NCI-H1417 treated with DMSO at 0.1 percent for 48 hours (cell line): ENCODE data around the gene TUBGCP3.

ENCODE experiments used
- DNase-seq: peaks from one replicate; lab custom pipeline; 2025; lab: John Stamatoyannopoulos, UW

The TUBGCP3 gene

DNA sequence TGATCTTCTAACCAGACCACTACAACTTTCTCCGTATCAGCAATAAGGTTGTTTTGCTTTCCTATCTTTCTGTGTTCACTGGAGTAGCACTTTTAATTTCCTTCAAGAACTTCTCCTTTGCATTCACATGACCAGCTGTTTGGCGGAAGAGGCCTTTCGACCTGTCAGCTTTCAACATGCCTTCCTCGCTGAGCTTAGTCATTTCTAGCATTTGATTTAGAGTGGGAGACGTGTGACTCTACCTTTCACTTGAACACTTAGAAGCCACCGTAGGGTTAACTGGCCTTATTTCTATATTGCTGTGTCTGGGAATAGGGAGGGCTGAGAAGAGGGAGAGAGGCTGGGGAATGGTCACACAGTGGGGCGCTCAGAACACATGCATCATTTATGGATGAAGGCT is 104.7 kb downstream of the TUBGCP3 start:
- DNase-seq = no peak

DNA sequence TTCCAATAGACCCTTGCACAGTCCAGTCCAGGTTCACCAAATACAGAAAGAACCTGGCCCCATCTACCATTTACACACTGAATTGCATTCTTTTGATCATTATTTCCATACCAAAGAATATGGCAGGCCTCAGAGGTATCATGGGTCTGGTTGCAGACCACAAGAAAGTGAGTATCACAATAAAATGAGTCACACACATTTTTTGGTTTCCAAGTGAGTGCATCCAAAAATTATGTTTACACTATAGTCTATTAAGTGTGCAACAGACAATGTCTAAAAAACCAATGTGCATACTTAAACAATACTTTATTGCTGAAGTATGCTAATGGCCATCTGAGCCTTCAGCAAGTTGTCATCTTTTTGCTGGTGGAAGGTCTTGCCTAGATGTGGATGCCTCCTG is 106.5 kb downstream of the TUBGCP3 start:
- DNase-seq = no peak

DNA sequence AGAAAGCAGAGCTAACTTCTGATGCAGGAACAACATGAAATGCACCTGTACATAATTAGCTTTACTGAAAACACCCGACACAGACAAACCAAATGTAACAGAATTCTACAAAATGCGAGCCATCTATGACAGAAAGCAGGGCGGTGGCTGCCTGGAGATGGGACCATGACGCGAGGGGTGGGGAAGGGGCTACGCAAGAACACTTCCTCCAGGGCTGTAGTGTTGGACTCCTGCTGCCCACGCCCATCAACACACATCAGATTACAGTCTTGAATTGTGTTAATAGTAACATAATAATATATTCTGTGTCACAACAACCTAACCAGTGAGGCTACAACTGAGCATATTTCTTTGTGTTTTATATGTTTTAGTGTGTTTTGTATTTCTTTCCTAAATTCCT is 108.6 kb downstream of the TUBGCP3 start:
- DNase-seq = no peak

DNA sequence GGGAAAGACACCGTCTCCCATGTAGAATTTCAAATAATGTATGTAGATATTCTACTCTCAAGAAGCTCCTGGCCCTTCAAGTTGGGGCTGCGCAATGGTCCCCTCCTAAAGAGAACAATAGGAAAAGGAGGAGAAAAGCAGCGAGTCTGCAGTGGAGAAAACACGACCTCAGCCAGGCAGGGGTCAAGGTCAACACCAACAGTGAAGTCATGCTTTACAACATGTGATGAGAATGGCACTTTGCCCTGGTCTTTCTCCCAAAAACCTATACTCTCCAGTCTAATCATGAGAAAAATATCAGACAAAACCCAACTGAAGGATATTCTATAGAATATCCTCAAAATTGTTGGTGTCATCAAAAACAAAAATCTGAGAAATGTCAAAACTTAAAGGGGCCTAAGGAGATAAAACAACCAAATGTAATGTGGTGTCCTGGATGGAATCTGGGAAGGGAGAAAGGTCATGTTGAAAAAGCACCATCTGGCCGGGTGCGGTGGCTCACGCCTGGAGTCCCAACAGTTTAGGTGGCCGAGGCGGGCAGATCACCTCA is 110.8 kb downstream of the TUBGCP3 start:
- no peak for DNase-seq

DNA sequence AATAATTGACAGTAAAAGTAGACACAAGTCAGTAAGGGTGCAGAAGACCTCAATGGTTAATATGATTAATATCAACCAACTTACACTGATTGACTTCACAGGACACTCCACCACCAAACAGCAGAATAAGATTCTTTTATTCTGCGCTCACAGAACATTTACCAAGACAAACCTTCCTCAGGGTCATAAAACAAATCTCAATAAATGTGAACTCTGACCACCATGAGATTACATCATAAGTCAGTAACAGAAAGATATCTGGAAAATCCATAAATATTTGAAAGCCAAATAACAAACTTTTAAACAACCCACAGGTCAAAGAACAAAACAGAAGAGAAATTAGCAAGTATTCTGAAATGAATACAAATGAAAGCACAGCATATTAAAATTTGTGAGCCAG is 112.1 kb downstream of the TUBGCP3 start:
- DNase-seq = no peak

DNA sequence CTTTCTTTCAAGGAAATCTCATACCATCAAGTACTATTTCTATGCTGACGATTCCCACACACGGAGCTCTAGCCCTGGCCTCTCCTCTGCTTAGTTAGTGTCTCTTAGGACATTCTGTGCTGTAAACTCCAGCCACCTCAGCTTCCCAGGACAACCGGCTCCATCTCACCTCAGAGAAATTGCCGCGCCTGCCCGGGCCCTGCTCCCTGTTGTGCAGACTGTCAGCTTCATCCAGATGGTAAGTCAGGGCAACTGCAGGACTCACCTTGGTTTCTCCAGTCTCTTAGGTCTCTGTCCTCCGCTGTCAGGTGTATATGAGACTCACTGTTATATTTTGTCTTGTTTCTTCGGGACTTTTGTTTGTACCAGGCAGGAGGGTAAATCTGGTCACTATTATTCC is 113.1 kb downstream of the TUBGCP3 start:
- no peak for DNase-seq

DNA sequence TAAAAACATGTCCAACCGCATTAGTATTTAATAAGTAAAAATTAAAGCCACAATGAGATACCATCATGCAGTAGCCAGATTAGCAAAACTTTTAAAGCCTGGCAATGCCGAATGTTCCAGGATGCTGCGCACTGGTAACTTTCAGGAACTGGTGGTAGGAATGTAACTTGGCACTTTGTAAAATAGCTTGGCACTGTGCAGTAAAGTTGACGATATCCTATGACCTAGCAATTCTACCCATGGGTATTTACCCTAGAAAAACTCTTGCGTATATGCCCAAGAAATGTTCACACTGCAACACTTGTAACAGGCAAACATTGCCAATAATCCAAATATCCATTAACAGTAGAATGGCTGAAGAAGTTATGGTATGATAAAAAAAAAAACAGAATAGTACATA is 114.1 kb downstream of the TUBGCP3 start:
- no peak for DNase-seq

DNA sequence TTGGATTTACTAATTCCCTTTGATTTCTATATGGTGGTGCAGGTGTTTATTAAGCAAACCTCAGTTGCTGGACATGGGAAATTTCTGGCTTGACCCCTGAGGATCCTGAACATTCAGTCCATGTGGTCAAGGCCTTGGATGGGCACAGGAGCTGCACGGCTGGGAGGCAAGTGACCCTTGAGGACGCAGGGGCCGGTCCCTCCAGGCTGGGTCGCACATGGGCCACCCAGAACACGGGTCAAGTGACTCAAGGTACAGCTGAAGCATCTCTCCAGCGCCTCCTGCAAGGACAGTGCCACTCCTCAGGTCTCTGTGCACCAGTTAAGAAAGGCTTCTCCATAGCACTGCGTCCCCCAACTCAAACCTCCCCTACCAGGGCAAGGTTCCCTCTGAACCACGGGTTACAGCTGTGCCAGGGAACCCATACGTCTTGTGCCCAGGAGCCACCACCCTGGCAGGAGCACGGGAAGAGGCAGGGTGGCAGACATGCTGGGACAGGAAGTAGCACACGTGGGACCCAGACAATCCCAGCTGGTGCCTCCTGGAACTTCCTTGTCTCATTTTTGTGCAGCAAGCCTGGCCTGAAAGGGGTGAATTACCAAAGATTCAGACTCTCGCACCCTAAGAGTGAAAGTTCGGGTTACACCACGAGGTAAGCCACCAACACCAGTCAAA is 118.7 kb downstream of the TUBGCP3 start:
- no peak for DNase-seq

DNA sequence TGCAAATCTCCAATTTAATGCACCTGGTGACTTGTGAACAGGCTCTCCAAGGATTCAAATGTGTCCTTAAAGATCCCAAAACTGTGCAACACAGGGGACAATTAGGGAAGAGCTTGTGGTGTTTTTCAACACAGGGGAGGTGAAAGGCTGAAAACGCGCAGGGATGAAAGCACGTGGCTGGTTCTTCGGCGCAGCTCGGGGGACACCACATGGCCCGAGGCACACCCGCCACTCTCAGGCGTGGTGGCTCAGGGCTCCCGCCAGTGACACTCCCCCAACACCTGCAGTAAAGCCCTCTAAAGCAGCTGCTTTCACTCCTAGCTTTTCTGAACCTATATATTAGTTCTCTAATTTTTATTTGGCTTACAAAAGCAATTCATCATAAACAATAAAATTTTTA is 119.9 kb downstream of the TUBGCP3 start:
- DNase-seq = no peak

DNA sequence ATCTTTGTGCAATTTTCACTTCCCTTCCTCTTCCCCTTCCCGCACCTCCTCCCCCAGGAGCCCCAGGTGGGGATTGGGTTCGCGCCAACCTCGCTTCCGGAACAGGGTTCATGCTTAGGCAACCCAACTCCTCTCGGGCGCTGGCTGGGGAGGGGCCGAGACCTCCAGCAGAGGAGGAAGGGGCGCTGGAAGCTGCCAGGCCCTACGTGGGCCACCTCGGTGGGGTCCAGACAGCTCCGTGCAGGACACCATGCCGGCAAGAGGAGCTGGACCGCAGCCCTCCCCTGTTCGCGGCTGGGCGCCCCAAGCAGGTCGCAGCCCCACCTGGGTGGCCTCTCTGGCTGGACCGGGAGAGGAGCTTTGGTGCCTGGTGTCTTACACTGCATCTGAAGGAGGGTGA is 120.7 kb downstream of the TUBGCP3 start:
- no peak for DNase-seq

DNA sequence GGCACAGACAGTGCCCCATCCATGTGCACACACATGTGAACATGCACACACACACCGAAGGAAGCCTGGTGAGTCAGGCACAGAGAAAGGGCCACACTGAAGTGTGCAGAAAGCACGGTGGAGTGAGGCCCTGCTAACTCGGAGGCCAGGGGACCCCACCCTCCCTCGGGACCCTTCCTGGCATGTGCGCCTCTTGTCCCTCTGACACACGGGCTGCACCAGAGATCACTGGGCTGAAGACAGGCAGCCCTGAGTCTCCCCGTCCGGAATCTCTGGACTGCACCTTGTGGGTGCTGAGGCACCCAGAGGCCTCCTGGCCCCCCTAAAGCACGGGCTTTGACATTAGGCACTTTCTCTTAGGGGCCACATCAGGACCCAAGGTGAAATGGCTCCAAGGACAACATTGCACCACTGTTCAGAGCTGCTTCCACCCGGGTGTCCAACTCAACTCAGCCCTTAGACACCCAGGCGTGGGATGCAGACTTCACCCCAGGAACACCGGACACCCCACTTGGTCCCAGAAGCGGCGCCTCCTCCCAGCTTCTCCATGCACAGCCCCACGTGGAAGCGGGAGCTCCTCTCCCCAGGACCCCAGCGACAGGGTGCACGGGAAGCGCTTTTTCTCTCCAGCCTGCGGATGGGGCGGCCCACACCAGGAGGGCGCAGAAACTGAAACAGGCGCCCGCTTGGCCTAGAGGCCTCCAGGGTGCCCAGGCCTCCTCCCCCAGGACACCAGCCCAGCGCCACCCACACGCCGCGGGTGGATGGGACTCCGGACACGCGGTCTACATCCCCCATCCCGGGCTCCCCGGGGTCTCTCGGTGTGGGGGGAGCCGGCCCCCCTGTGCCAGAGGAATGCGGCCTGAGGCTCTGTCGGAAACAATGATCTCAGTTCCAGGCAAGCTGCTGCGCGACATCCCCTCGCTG is 121.6 kb downstream of the TUBGCP3 start:
- no peak for DNase-seq

DNA sequence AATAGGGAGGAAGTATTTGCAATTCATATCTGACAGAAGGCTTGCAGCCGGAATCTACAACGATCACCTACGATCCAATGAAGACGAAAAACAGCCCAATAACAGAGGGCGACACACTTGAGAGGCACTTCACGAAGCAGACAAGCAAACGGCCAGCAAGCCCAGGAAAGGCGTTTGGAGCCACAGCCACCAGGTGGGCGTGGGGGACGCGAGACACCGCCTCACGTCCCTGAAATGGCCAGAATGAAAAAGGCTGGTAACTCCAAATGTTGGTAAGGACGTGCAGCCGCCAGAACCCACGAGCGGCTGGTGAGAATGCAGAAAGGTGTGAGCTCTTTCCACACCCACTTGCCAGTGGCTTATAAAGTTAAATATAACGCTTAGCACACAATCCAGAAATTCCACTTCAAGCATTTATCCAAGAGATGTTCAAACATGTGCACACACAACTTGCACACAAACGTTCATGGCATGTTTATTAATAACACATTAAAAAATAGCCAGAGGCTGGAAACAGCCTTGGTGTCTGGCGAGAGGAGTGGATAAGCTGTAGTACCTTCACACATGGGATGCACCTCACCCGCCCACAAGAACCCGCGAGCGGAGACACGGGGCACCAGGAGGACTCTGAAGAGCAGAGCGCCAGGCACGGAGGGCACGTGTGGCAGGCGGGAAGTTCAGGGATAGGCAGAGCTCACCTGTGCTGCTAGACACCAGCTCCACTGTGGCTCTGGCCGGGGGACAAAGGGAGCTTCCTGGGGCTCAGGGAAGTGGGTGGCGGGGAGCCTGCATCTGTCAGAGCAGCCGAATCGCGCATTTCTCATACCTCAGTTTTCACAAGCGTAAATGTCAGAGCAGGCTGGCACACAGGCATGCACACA is 122.5 kb downstream of the TUBGCP3 start:
- no peak for DNase-seq

DNA sequence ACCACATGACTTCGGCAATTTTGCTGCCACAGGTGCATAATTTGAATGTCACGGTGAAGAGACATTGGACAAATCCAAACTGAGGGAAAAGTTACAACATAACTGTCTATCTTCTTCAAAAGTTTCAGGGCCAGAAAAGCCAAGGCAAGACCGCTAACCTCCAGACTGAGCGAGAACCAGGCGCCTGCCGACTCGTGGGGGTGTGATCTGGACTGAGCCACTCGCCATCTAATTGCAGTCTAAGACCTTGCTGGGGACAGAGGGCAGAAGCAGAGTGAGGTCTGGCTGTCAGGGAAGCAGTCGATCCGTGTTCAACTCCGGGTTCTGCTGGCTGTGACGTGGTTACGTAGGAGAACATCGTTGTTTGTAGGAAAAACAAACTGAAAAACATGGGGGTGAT is 123.2 kb downstream of the TUBGCP3 start:
- DNase-seq = no peak

DNA sequence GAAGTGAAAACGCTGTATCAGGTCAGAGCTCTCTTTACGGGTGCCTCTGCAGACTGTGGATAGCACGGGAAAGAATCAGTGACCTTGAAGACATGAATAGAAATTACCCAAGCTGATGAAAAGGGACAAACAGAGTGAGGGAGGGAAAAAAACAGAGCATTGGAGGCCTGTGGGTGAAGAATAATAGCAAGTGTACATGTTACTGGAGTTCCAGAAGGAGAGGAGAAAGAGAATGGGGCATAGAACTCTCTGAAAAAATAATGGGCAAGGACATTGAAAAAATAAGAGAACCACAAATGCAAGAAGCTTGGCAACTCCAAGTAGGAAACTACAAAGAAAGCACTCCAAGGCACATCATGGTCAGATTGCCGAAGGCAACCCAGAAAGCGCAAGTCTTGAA is 125.5 kb downstream of the TUBGCP3 start:
- no peak for DNase-seq

DNA sequence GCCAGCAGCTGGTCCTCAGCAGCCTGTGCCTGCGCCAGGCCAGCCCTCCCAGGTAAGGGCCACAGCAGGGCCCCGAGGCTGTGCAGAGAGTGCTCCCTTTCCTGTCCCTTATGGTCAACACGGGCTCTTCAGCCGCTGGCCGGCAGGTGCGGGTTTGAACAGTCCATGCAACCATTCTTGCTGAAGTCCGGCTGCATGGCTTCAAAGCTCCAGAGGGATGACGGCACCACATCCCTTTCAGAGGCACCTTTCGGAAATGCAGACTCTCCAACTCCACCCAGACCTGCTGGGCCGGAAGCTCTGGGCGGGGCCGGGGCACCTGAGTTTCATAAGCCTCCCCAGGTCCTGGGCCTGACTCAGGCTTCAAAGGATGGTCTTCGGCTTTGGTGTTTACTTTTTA is 130.5 kb downstream of the TUBGCP3 start:
- DNase-seq = no peak

DNA sequence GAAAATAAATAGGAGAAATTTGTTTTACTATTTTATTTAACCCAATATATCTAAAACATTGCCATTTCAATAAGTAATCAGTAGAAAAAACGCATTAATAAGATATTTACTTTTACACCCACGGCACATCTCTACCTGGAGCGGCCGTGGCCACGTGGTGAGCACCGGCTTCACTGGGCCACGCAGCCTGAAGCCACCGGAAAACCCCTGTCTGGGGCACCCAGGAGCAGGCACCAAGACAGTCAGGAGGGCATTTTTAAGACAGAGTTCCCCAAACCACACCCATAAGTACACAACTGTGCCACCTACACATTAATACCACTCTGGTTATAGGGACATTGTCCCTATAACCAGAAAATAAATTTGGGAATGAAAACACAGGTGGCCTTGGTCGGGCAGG is 130.9 kb downstream of the TUBGCP3 start:
- no peak for DNase-seq

DNA sequence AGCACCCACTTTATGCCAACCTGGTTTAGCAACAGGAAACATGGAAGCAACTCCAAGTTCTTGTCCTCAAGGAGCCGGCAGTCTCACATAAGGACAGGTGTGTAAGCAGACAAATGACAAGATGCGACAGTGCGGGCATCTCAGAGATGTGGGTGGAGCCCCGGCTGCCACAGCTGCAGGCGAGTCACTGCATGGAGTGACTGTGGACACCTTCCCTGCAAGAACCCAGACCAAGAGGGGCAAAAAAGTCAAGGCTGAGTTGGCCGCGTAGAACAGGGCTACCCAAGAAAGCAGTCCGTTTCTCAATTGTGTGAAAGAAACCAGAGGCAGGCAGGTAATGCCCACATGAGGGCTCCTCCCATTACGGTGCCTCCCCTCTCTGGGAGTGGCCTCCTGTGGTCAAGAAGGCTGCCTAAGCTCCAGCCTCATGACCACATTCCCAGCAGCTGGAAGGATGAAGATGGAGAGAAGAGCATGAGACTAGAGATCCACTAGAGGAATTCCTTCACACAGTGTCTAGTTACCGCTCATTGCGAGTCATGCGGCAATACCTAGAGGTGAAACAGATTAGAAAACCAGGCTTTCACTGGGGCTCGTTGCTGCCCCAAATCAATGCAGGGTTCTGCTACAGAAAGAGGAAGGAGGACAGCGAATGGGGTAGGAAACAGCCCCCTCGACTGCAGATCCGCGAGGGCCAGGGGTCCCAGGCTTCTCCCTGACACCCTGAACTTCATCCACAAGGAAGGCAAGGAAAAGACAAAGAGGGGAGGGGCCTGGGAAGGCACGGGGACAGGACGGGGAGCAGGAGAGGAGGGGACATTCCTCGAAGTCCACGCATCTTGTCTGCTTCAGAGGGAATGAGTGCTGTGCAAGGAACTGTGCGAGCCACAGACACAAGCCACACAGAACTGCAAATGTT is 131.6 kb downstream of the TUBGCP3 start:
- DNase-seq = no peak

DNA sequence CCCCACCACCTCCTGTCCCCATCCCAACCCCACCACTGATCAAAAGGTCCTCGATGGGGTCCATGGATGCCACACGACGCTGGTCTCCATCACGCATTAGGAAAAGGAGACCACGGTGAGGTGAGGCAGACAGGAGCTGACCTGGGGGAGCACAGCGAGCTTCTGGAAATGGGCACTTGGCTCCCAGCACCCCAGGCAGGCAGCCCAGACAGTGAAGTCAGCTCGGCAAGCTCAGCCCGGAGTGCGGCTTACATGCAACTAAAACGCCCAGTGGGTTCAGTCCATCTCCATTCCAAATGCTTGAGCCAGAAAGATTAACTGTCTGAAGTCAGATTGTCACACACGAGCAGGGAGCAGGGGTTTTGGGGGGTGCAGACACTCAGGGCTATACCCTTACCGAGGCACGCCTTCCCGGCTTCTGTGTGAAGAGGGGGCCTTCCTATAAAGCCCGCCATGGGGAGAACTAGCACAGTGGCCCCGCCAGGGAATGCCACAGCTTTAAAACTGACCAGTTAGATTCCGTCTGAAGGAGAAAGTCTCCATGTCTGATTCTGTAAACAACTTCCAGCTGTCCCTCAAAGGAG is 132.4 kb downstream of the TUBGCP3 start:
- DNase-seq = no peak

DNA sequence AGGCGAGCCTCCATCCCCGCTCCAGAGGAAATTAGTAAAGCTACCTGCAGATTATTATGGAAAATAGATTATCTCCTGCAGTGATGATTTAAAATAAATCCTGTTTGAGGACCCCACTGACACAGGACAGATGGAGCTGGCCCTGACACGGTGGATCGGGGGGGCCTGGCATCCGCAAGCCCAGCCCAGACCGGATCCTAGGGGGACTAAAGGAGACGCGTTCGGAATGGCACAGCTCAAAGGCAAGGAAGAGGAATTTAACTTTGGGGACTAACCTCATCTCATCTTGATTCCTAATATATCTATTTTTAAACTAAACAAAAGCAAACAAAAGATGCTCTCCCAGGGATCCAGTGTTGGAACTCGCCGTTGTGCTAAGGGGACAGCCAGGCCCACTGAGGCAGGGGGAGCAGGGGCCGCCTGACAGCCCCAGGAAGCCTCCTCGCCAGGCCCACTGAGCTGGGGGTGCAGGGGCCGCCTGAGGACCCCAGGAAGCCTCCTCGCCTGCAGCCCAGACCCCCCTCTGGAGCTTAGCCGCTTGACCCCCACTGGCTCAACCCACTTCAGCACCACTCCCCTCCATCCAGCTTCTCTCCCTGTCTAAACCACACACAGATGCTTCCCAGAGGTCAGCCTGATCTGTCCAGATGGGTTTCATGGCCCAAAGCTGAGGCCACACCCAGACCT is 133.2 kb downstream of the TUBGCP3 start:
- DNase-seq = no peak
